GM23338 (cell line): ENCODE results near the gene ZNF281. TPM values are rescaled to one million over a fixed set of nuclear protein-coding genes. Genes with fewer than 3 reads are reported as not detected.

ENCODE experiments used
- ATAC-seq: fragments of 200-7000 bp; cut with Tn5 transposase; 3 replicates; pipeline ENCODE4 v1.9.1; 2020
- DNase-seq: peaks from one replicate; pipeline ENCODE4 v3.0.0-alpha.2; 2015; ENCODE audit warnings: low spot score
- H2AFZ ChIP-seq: fragments of 200-600 bp; sonication (generic); 2 replicates; pipeline ENCODE4 v1.8.0; 2016; ENCODE audit warnings: antibody characterized with exemption, mild to moderate bottlenecking, moderate library complexity
- H3F3A ChIP-seq: fragments of 200-600 bp; sonication (generic); replicated peaks from 2 replicates; pipeline ENCODE4 v1.8.0; 2017; ENCODE audit warnings: antibody characterized with exemption, mixed run types, low read depth
- H3K27ac ChIP-seq: fragments of 200-600 bp; sonication (generic); 2 replicates; pipeline ENCODE4 v1.6.1; 2016; ENCODE audit warnings: low read depth
- H3K27me3 ChIP-seq: fragments of 200-600 bp; sonication (generic); 2 replicates; pipeline ENCODE4 v1.8.0; 2016; ENCODE audit warnings: mild to moderate bottlenecking, mixed run types, moderate library complexity; ENCODE audit not compliant: insufficient read depth
- H3K36me3 ChIP-seq: fragments of 200-600 bp; sonication (generic); 2 replicates; pipeline ENCODE4 v1.8.0; 2016; ENCODE audit warnings: mild to moderate bottlenecking; ENCODE audit not compliant: insufficient read depth
- H3K4me1 ChIP-seq: fragments of 200-600 bp; sonication (generic); 2 replicates; pipeline ENCODE4 v1.8.0; 2016; ENCODE audit warnings: mild to moderate bottlenecking, moderate library complexity; ENCODE audit not compliant: insufficient read depth
- H3K4me2 ChIP-seq: fragments of 200-600 bp; sonication (generic); 2 replicates; pipeline ENCODE4 v1.7.1; 2017; ENCODE audit warnings: mixed run types
- H3K4me3 ChIP-seq: fragments of 200-600 bp; sonication (generic); 2 replicates; pipeline ENCODE4 v1.6.1; 2016; ENCODE audit warnings: mixed run types
- H3K79me2 ChIP-seq: fragments of 200-600 bp; sonication (generic); replicated peaks from 2 replicates; pipeline ENCODE4 v1.8.0; 2017; ENCODE audit warnings: mild to moderate bottlenecking; ENCODE audit not compliant: insufficient read depth
- H3K9me2 ChIP-seq: fragments of 200-600 bp; sonication (generic); 2 replicates; pipeline ENCODE4 v1.8.0; 2017; ENCODE audit not compliant: insufficient read depth
- H4K20me1 ChIP-seq: fragments of 200-600 bp; sonication (generic); replicated peaks from 2 replicates; pipeline ENCODE4 v1.8.0; 2017; ENCODE audit warnings: mild to moderate bottlenecking; ENCODE audit not compliant: insufficient read depth
- H3K27ac Mint-ChIP-seq: 2 replicates; pipeline ENCODE4 v1.8.0; 2020; ENCODE audit warnings: inconsistent platforms, mild to moderate bottlenecking, moderate library complexity, mixed read lengths
- H3K27me3 Mint-ChIP-seq: 3 replicates; pipeline ENCODE4 v1.8.0; 2022; ENCODE audit warnings: low read depth, mild to moderate bottlenecking, moderate library complexity, mixed read lengths, inconsistent platforms; ENCODE audit not compliant: insufficient read depth, poor library complexity
- H3K36me3 Mint-ChIP-seq: 3 replicates; pipeline ENCODE4 v1.8.0; 2021; ENCODE audit warnings: low read depth, mild to moderate bottlenecking, inconsistent platforms, moderate library complexity, mixed read lengths
- H3K4me1 Mint-ChIP-seq: 3 replicates; pipeline ENCODE4 v1.8.0; 2020; ENCODE audit warnings: mild to moderate bottlenecking, inconsistent platforms, mixed read lengths
- H3K4me3 Mint-ChIP-seq: 3 replicates; pipeline ENCODE4 v1.8.0; 2021; ENCODE audit warnings: moderate library complexity, mild to moderate bottlenecking, inconsistent platforms, mixed read lengths
- H3K9me3 Mint-ChIP-seq: 3 replicates; pipeline ENCODE4 v1.8.0; 2020; ENCODE audit warnings: moderate library complexity, mild to moderate bottlenecking, inconsistent platforms, mixed read lengths
- CREB1 ChIP-seq: fragments of 250-450 bp; sonication (Bioruptor Pico); IDR thresholded peaks from 2 replicates; pipeline ENCODE4 v1.5.0; 2020; ENCODE audit warnings: low read depth, mild to moderate bottlenecking, moderate library complexity
- CTCF ChIP-seq, 2 experiments: fragments of 200-600 bp in 1 of 2; sonication (generic) in 1 of 2; conservative IDR thresholded peaks; 2 replicates each; pipeline versions ENCODE4 v1.5.1 to v1.6.1; 2016 to 2017; ENCODE audit warnings: antibody characterized with exemption in 2 of 2, low read depth in 2 of 2, mild to moderate bottlenecking in 2 of 2, moderate library complexity in 1 of 2
- EZH2 ChIP-seq: fragments of 200-600 bp; sonication (generic); IDR thresholded peaks from one replicate; pipeline ENCODE4 v1.8.0; 2017; ENCODE audit warnings: antibody characterized with exemption, mild to moderate bottlenecking, low read depth; ENCODE audit not compliant: unreplicated experiment
- EZH2phosphoT487 ChIP-seq: fragments of 200-600 bp; sonication (generic); IDR thresholded peaks from one replicate; pipeline ENCODE4 v1.8.1; 2018; ENCODE audit warnings: antibody characterized with exemption; ENCODE audit not compliant: unreplicated experiment
- JUNB ChIP-seq: IDR thresholded peaks from one replicate; pipeline ENCODE4 v1.6.1; 2016; ENCODE audit warnings: antibody characterized with exemption; ENCODE audit not compliant: unreplicated experiment
- NANOG ChIP-seq: IDR thresholded peaks from 2 replicates; pipeline ENCODE4 v1.6.1; 2016; ENCODE audit warnings: antibody characterized with exemption, borderline replicate concordance
- POLR2AphosphoS5 ChIP-seq: IDR thresholded peaks from 2 replicates; pipeline ENCODE4 v1.6.1; 2016; ENCODE audit warnings: antibody characterized with exemption, low read depth
- REST ChIP-seq: IDR thresholded peaks from one replicate; pipeline ENCODE4 v1.6.1; 2018; ENCODE audit warnings: antibody characterized with exemption; ENCODE audit not compliant: unreplicated experiment
- STAT1 ChIP-seq: IDR thresholded peaks from one replicate; pipeline ENCODE4 v1.6.1; 2016; ENCODE audit warnings: antibody characterized with exemption; ENCODE audit not compliant: unreplicated experiment
- ZNF114 ChIP-seq: fragments of 250-450 bp; sonication (Bioruptor Pico); IDR thresholded peaks from 2 replicates; pipeline ENCODE4 v1.5.0; 2020; ENCODE audit warnings: mild to moderate bottlenecking, moderate library complexity
- ZNF331 ChIP-seq: fragments of 250-450 bp; sonication (Bioruptor Pico); IDR thresholded peaks from 2 replicates; pipeline ENCODE4 v1.5.0; 2020; ENCODE audit warnings: low read depth, mild to moderate bottlenecking, moderate library complexity
- ZNF462 ChIP-seq: fragments of 250-450 bp; sonication (Bioruptor Pico); IDR thresholded peaks from 2 replicates; pipeline ENCODE4 v1.5.0; 2020; ENCODE audit warnings: mild to moderate bottlenecking, moderate library complexity
- polyA plus RNA-seq: library from polyadenylated mRNA; unstranded; fragments of >200 nt; fragmentation: Nextera tagmentation; extraction: Ambion mirVana; gene quantifications from 2 replicates; pipeline ENCODE4 v1.2.1, GENCODE V29; 2016
- total RNA-seq: library from RNA; depleted of rRNA; stranded (reverse); fragments of >200 nt; shearing (Covaris generic); gene quantifications from 2 replicates; pipeline ENCODE4 v1.2.3, GENCODE V29; 2014
- TF ChIP-seq, protein P1 (sequence below): IDR thresholded peaks from 2 replicates; pipeline ENCODE4 v1.6.1; 2016; ENCODE audit warnings: antibody characterized with exemption

The ZNF281 gene
- total and polyA plus RNA-seq, 2 experiments from 2014 or later: 62.1 to 79.3 TPM

- no peak for TF ChIP-seq EZH2
Measured at GRCh38 chr1:200458780-200459179, 48.9 kb upstream of the ZNF281 start (continued).

GRCh38 chr1:200457810-200458209, 48.0 kb upstream of the ZNF281 start:
- no peak overlapping the region for H3K27ac Mint-ChIP-seq
- H3K36me3 Mint-ChIP-seq: peaks cover 9% of the 10 kb centered on the region
- H4K20me1 ChIP-seq: no peaks in the 10 kb centered on the region; the same call in 1 of the 2 replicates
- H3K4me3 Mint-ChIP-seq: no peak overlapping the region
- no peaks in the 10 kb centered on the region; the same call in none of the 2 replicates for H3K36me3 ChIP-seq
- H3K79me2 ChIP-seq: no peaks in the 10 kb centered on the region
- H3F3A ChIP-seq: no peaks in the 10 kb centered on the region
- H3K4me2 ChIP-seq: no peak overlapping the region
- peaks cover 21% of the 10 kb centered on the region for H3K4me1 Mint-ChIP-seq
- no peak overlapping the region for H3K4me3 ChIP-seq
- H3K27me3 ChIP-seq: no peaks in the 10 kb centered on the region
- DNase-seq (no peak), ATAC-seq (no peak)
- peaks cover 13% of the 10 kb centered on the region for H3K4me1 ChIP-seq
- H3K27ac ChIP-seq: no peak overlapping the region
- H3K27me3 Mint-ChIP-seq: peaks cover 6% of the 10 kb centered on the region
- TF ChIP-seq STAT1 (no peak), CREB1 (CRISPR knock-in tag) (no peak), REST (no peak), JUNB (no peak), ZNF462 (CRISPR knock-in tag) (no peak), EZH2 (no peak), POLR2AphosphoS5 (no peak), ZNF331 (CRISPR knock-in tag) (no peak), NANOG (no peak), CTCF (conservative IDR thresholded peaks at IDR 0.05; ENCODE audit: low read depth in 2 of 2) (no peak), ZNF114 (CRISPR knock-in tag) (no peak), EZH2phosphoT487 (no peak)
- TF ChIP-seq, protein P1, sequence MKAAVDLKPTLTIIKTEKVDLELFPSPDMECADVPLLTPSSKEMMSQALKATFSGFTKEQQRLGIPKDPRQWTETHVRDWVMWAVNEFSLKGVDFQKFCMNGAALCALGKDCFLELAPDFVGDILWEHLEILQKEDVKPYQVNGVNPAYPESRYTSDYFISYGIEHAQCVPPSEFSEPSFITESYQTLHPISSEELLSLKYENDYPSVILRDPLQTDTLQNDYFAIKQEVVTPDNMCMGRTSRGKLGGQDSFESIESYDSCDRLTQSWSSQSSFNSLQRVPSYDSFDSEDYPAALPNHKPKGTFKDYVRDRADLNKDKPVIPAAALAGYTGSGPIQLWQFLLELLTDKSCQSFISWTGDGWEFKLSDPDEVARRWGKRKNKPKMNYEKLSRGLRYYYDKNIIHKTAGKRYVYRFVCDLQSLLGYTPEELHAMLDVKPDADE: no peak
- H2AFZ ChIP-seq: no peak overlapping the region
- H3K9me3 Mint-ChIP-seq: no peaks in the 10 kb centered on the region
- H3K9me2 ChIP-seq: no peaks in the 10 kb centered on the region
